Astrocyte (in vitro differentiated cells and primary cell): ENCODE results near the gene MYO16.

Experiments used
- EZH2 ChIP-seq: IDR thresholded peaks from 2 replicates; pipeline ENCODE4 v1.6.1; 2012; ENCODE audit warnings: mild to moderate bottlenecking, low read length, inconsistent platforms; ENCODE audit not compliant: insufficient read depth
- TF ChIP-seq, protein P1 (sequence below): IDR thresholded peaks from 2 replicates; pipeline ENCODE4 v1.5.1; 2011; ENCODE audit warnings: low read depth, mild to moderate bottlenecking, inconsistent platforms, low read length, moderate library complexity; ENCODE audit not compliant: insufficient read depth

DNA sequence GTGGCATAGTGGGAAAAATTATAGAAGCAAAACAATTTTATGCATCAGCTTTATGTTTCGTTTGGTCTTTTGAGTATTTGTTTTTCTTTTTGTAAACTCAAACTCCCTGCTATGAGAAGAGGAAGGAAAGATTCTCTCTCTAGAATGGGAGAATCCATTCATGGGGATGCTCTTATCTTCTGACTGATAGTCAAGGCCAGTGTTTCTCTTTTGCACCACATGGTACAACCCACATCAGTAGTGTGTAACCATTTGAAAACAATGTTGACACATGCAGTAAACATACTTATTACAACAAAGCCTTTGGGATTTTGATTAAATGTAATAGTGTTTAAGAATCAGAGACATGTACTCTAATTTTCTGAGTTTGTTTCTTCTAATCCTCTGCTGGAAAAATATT lies 490.5 kb downstream of the MYO16 start:
- TF ChIP-seq, protein P1, sequence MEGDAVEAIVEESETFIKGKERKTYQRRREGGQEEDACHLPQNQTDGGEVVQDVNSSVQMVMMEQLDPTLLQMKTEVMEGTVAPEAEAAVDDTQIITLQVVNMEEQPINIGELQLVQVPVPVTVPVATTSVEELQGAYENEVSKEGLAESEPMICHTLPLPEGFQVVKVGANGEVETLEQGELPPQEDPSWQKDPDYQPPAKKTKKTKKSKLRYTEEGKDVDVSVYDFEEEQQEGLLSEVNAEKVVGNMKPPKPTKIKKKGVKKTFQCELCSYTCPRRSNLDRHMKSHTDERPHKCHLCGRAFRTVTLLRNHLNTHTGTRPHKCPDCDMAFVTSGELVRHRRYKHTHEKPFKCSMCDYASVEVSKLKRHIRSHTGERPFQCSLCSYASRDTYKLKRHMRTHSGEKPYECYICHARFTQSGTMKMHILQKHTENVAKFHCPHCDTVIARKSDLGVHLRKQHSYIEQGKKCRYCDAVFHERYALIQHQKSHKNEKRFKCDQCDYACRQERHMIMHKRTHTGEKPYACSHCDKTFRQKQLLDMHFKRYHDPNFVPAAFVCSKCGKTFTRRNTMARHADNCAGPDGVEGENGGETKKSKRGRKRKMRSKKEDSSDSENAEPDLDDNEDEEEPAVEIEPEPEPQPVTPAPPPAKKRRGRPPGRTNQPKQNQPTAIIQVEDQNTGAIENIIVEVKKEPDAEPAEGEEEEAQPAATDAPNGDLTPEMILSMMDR: no peak
- TF ChIP-seq EZH2: no peak
